Transverse colon (tissue), 4 donors: ENCODE measurements around the gene UROC1.

Source experiments
- CTCF ChIP-seq, 5 experiments: fragments of 200-600 bp in 3 of 5; fragments of 450-650 bp in 2 of 5; sonication (generic) in 3 of 5; IDR thresholded peaks; 1 replicate in 2 of 5; 2 replicates in 3 of 5; pipeline ENCODE4 v1.5.1; 2016 to 2017; ENCODE audit warnings: antibody characterized with exemption in 5 of 5, inconsistent platforms in 3 of 5, mild to moderate bottlenecking in 2 of 5, moderate library complexity in 1 of 5
- POLR2AphosphoS5 ChIP-seq, 3 donors: sonication (generic); formaldehyde crosslinking; IDR thresholded peaks; one replicate each; pipeline ENCODE4 v1.6.1; 2016; ENCODE audit warnings: antibody characterized with exemption in 3 of 3

DNA sequence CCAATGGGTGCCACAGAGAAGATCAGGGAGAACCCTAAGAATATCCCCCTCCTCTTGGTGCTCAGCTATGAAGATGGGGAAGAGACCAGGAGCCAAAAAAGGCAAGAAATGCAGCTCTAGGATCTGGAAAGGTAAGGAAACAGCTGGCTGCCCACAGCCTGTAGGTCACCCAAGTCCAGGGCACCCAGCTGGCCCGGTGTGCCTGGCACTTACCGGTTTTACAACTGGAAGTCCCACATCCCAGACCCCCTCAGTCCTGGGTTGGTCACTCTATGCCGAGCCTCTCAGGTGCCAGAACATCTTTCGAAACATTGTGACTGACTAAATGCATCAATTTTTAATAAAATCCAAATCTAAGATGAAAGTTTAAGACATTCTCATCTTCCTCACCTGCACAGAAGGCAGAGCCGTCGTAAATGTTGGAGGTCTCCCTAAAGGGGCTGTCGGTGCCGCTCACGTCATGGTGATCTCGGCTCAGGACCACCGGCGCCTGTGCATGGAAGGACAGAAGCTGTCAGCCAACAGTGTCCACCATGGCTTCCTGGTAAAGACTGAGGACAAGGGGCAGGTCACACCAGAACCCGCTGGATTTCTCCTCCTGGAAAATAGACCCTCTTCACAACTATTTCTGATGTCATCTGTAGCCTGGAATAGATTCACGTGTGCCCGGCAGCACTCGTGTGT is 28.5 kb downstream of the UROC1 start:
- TF ChIP-seq CTCF (IDR thresholded peaks at IDR 0.05), result no peak
- no peak for TF ChIP-seq POLR2AphosphoS5 (IDR thresholded peaks at IDR 0.05)
